IPS DF 19.7 (cell line): Measurements from ENCODE around the gene TMEM175.

Experiments
- DNase-seq: peaks from one replicate; pipeline ENCODE4 v3.0.0-alpha.2; 2013; ENCODE audit warnings: low read depth, low spot score

The TMEM175 gene

GRCh38 chr4:899556-899906 lies 32.7 kb upstream of the TMEM175 start:
- DNase-seq = no peak

GRCh38 chr4:900073-900472 lies 32.2 kb upstream of the TMEM175 start:
- no peak for DNase-seq

- DNase-seq = no peak
These were observed 31.5 kb upstream of the TMEM175 start for GRCh38 chr4:900721-901120.

GRCh38 chr4:901192-901910 lies 30.9 kb upstream of the TMEM175 start:
- DNase-seq = no peak

- no peak for DNase-seq
These were observed 28.9 kb upstream of the TMEM175 start for GRCh38 chr4:903066-904046.

- no peak for DNase-seq
These were observed 26.5 kb upstream of the TMEM175 start for GRCh38 chr4:905485-906338.

GRCh38 chr4:906339-907102 lies 25.7 kb upstream of the TMEM175 start:
- DNase-seq = no peak

GRCh38 chr4:907103-907400 lies 25.2 kb upstream of the TMEM175 start:
- DNase-seq = no peak

- DNase-seq = no peak
These were observed 24.4 kb upstream of the TMEM175 start for GRCh38 chr4:907691-908425.

GRCh38 chr4:909131-909571 lies 23.1 kb upstream of the TMEM175 start:
- DNase-seq = no peak

- DNase-seq = no peak
These were observed 22.4 kb upstream of the TMEM175 start for GRCh38 chr4:909821-910220.

- DNase-seq = no peak
These were observed 21.7 kb upstream of the TMEM175 start for GRCh38 chr4:910366-911091.

GRCh38 chr4:911221-911751 lies 21.0 kb upstream of the TMEM175 start:
- no peak for DNase-seq

GRCh38 chr4:911871-912490 lies 20.3 kb upstream of the TMEM175 start:
- no peak for DNase-seq

GRCh38 chr4:912548-913279 lies 19.5 kb upstream of the TMEM175 start:
- DNase-seq = no peak

- no peak for DNase-seq
These were observed 19.0 kb upstream of the TMEM175 start for GRCh38 chr4:913280-913618.

GRCh38 chr4:914531-914930 lies 17.7 kb upstream of the TMEM175 start:
- no peak for DNase-seq

GRCh38 chr4:915041-915474 lies 17.2 kb upstream of the TMEM175 start:
- DNase-seq = no peak

GRCh38 chr4:915595-915994 lies 16.7 kb upstream of the TMEM175 start:
- DNase-seq = no peak
